ENCODE measurements around the gene TFDP1.

GRCh38 chr13:113555141-113555540 lies 29.4 kb upstream of the TFDP1 start:
- TF ChIP-seq TAF1 (IDR thresholded peaks at IDR 0.05; ENCODE audit: low read depth) (no peak), REST (IDR thresholded peaks at IDR 0.05; ENCODE audit: low read depth) (no peak), EP300 (IDR thresholded peaks at IDR 0.05; ENCODE audit: borderline replicate concordance) (no peak), TCF12 (IDR thresholded peaks at IDR 0.05; ENCODE audit: low read depth) (no peak), ZBTB7A (IDR thresholded peaks at IDR 0.05; ENCODE audit: low read depth) (no peak), CREB1 (IDR thresholded peaks at IDR 0.05; ENCODE audit: low read depth) (no peak), FOXM1 (IDR thresholded peaks at IDR 0.05; ENCODE audit: borderline replicate concordance, low read depth) (no peak), RAD21 (IDR thresholded peaks at IDR 0.05; ENCODE audit: low read depth) (no peak), TEAD4 (IDR thresholded peaks at IDR 0.05) (no peak), MAX (IDR thresholded peaks at IDR 0.05) (no peak), CEBPB (IDR thresholded peaks at IDR 0.05) (no peak), EGR1 (IDR thresholded peaks at IDR 0.05) (no peak), YY1 (IDR thresholded peaks at IDR 0.05; ENCODE audit: low read depth) (no peak), USF1 (IDR thresholded peaks at IDR 0.05) (no peak)
